AG10803 (cell line): ENCODE data around the gene APOLD1.

Experiments used
- DNase-seq: peaks from one replicate; pipeline ENCODE4 v3.0.0; 2010; ENCODE audit warnings: low read depth
- H3K4me3 ChIP-seq: 2 replicates; pipeline ENCODE4 v1.5.1; 2011; ENCODE audit warnings: mild to moderate bottlenecking, low read length, control low read depth
- CTCF ChIP-seq: conservative IDR thresholded peaks from 2 replicates; pipeline ENCODE4 v1.5.1; 2011; ENCODE audit warnings: mild to moderate bottlenecking, low read length, control low read depth, inconsistent platforms

The APOLD1 gene

GRCh38 chr12:12792421-12792820, 7.0 kb downstream of the APOLD1 start:
- H3K4me3 ChIP-seq, result no peak overlapping the region
- TF ChIP-seq CTCF, result no peak
- DNase-seq, result no peak

DNA sequence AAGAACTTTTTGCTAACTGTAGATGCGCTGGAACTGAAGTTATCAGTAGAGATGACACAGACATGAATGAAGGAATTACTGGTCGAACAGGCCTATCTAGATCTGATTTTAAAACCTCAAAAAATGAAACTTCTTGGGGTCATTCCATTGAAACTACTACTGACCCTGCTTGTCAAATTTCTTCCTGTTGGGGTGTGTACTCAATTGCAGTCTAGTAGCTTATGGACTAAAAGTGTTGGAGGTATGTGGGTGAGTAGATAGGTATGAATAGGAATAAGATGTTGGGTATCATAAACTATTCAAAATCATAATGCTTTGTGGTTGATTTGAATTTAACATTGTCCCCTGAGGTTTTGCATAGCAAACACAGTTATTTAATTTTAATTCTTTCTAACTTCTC, 9.2 kb downstream of the APOLD1 start:
- no peak overlapping the region for H3K4me3 ChIP-seq
- TF ChIP-seq CTCF, result no peak
- no peak for DNase-seq

GRCh38 chr12:12796171-12796570, 10.7 kb downstream of the APOLD1 start:
- no peak for DNase-seq
- TF ChIP-seq CTCF, result no peak
- no peak overlapping the region for H3K4me3 ChIP-seq

- no peak overlapping the region for H3K4me3 ChIP-seq
- TF ChIP-seq CTCF, result no peak
- DNase-seq, result no peak
These were observed 11.7 kb downstream of the APOLD1 start for GRCh38 chr12:12796928-12797793.

- no peak for TF ChIP-seq CTCF
- H3K4me3 ChIP-seq, result no peak overlapping the region
- no peak for DNase-seq
These were observed 12.3 kb downstream of the APOLD1 start for GRCh38 chr12:12797794-12798152.

DNA sequence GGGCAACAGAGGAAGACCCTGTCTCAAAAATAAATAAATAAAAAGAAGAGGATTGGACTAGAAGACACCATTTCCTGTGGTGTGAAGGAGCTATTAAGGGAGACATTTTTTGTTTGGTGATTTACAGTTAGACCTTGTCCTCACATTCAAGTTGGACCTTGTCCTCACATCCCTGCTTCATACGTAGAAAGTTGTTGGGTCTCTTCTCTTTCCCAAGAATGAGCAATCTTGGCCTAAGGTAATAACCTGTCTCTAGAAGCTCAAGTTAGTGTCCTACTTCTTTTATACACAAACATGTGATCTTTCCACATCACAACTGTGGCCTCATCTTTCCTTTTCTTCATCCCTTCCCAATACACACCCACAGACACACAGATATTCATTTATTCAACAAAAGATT, 13.0 kb downstream of the APOLD1 start:
- no peak for TF ChIP-seq CTCF
- no peak for DNase-seq
- no peak overlapping the region for H3K4me3 ChIP-seq

DNA sequence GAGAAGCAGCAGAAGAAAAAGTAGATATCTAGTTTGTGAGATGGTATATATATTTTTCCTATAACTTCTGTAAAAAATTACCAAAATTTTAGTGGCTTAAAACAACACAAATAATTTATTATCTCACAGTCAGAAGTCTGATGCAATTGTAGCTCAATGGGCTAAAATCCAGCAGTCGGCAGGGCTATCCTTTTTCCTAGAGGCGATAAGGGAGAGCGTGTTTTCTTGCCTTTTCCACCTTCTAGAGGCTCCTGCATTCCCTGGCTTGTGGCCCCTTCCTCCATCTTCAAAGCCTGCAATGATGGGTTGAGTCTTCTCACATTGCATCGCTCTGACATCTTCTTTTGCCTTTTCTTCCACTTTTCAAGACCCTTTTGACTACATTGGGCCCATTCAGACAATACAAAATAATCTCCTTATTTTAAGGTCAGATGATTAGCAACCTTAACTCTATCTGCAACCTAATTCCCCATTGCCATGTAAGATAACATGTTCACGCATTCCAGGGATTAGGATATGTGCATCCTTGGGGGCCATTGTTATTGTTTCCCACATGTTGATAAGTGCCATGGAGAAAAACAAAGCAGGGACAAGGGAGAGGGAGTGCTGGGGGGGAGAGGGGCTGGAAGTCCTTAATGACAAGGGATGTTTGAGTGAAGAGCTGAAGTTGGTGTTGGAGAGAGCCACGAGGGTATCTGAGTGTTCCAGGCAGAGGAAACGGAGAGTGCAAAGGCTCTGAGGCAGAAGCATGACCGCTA, 13.9 kb downstream of the APOLD1 start:
- DNase-seq, result no peak
- TF ChIP-seq CTCF, result no peak
- no peak overlapping the region for H3K4me3 ChIP-seq
